Panc1 (cell line): ENCODE data around the gene CAPNS1. TPM values are rescaled to one million over a fixed set of nuclear protein-coding genes. Genes with fewer than 3 reads are reported as not detected.

Source experiments
- ATAC-seq: fragments of 200-7000 bp; cut with Tn5 transposase; 2 replicates; pipeline ENCODE4 v1.9.1; 2020; ENCODE audit warnings: mild to moderate bottlenecking, moderate library complexity
- BruUV-seq: library from RNA; stranded (reverse); fragments of 400-500 nt; replicated peaks from 2 replicates; lab custom pipeline; 2021; lab: Mats Ljungman, UMichigan
- CTCF ChIA-PET: fragments of 300-600 bp; sonication (Branson Sonifier 250); formaldehyde crosslinking; loops from one replicate; lab custom pipeline; 2022; ENCODE audit warnings: antibody characterized with exemption; lab: Charles Lee
- POLR2A ChIA-PET: fragments of 300-600 bp; sonication (Branson Sonifier 250); formaldehyde crosslinking; loops from one replicate; lab custom pipeline; 2022; ENCODE audit warnings: antibody characterized with exemption; lab: Charles Lee
- DNase-seq: peaks from one replicate; pipeline ENCODE4 v3.0.0-alpha.2; 2010; ENCODE audit warnings: low read depth, low spot score
- H3K27ac ChIP-seq: 2 replicates; pipeline ENCODE4 v1.5.1; 2011; ENCODE audit warnings: mild to moderate bottlenecking, low read length, inconsistent platforms
- H3K27me3 ChIP-seq: fragments of 200-500 bp; sonication (Bioruptor generic); 2 replicates; pipeline ENCODE4 v1.6.0; 2014; ENCODE audit warnings: low read length, inconsistent platforms; ENCODE audit not compliant: control insufficient read depth, insufficient read depth
- H3K36me3 ChIP-seq: fragments of 200-500 bp; sonication (Bioruptor generic); 2 replicates; pipeline ENCODE4 v1.5.1; 2014; ENCODE audit warnings: inconsistent platforms, mild to moderate bottlenecking, low read length, moderate library complexity; ENCODE audit not compliant: control insufficient read depth, insufficient read depth
- H3K4me1 ChIP-seq: 2 replicates; pipeline ENCODE4 v1.5.1; 2011; ENCODE audit warnings: inconsistent platforms, mild to moderate bottlenecking, low read length, moderate library complexity; ENCODE audit not compliant: control insufficient read depth, insufficient read depth
- H3K4me3 ChIP-seq, 2 experiments: 2 replicates each; pipeline ENCODE4 v1.5.1; 2011 to 2012; ENCODE audit warnings: low read depth in 2 of 2, low read length in 2 of 2, mild to moderate bottlenecking in 2 of 2, inconsistent platforms in 1 of 2, moderate library complexity in 1 of 2
- H3K9me3 ChIP-seq: fragments of 200-500 bp; sonication (Bioruptor generic); 2 replicates; pipeline ENCODE4 v1.5.1; 2014; ENCODE audit warnings: low read depth, mild to moderate bottlenecking, inconsistent platforms, low read length, moderate library complexity; ENCODE audit not compliant: control insufficient read depth, insufficient read depth
- POLR2AphosphoS5 ChIP-seq: IDR thresholded peaks from 2 replicates; pipeline ENCODE4 v1.6.1; 2012; ENCODE audit warnings: mild to moderate bottlenecking, low read depth, low read length, moderate library complexity
- SIN3A ChIP-seq: IDR thresholded peaks from 2 replicates; pipeline ENCODE4 v1.6.1; 2012; ENCODE audit warnings: low read depth, mild to moderate bottlenecking, low read length, moderate library complexity, borderline replicate concordance; ENCODE audit not compliant: insufficient read depth
- TCF7L2 ChIP-seq: IDR thresholded peaks from 2 replicates; pipeline ENCODE4 v1.6.1; 2011; ENCODE audit warnings: mild to moderate bottlenecking, low read depth, low read length, inconsistent platforms
- in situ Hi-C: cut with HindIII; loops from 2 replicates; pipeline ENCODE4 v1.10.0; 2016; ENCODE audit warnings: low sequenced_read_pairs, low pct_unique_long_range_greater_than_20kb
- intact Hi-C: fragments of 100-400 bp; cut with micrococcal nuclease; formaldehyde crosslinking; loops from one replicate; pipeline ENCODE4 v1.10.0; 2022; ENCODE audit not compliant: unreplicated experiment
- total RNA-seq: library from RNA; stranded (reverse); gene quantifications from one replicate; pipeline ENCODE4 v1.2.1, GENCODE V29; 2021; ENCODE audit not compliant: unreplicated experiment
- TF ChIP-seq, protein P1 (sequence below): fragments of 450-650 bp; IDR thresholded peaks from 2 replicates; pipeline ENCODE4 v1.5.1; 2017; ENCODE audit warnings: mild to moderate bottlenecking
- TF ChIP-seq, protein P2 (sequence below), 2 experiments: IDR thresholded peaks; 2 replicates each; pipeline ENCODE4 v1.6.1; 2011 to 2012; ENCODE audit warnings: low read depth in 2 of 2, control low read depth in 1 of 2, low read length in 1 of 2, mild to moderate bottlenecking in 1 of 2, moderate library complexity in 1 of 2; ENCODE audit not compliant: insufficient read depth in 1 of 2

Gene CAPNS1
- total RNA-seq, 1 experiment from 2014 or later: 1,158 TPM

DNA sequence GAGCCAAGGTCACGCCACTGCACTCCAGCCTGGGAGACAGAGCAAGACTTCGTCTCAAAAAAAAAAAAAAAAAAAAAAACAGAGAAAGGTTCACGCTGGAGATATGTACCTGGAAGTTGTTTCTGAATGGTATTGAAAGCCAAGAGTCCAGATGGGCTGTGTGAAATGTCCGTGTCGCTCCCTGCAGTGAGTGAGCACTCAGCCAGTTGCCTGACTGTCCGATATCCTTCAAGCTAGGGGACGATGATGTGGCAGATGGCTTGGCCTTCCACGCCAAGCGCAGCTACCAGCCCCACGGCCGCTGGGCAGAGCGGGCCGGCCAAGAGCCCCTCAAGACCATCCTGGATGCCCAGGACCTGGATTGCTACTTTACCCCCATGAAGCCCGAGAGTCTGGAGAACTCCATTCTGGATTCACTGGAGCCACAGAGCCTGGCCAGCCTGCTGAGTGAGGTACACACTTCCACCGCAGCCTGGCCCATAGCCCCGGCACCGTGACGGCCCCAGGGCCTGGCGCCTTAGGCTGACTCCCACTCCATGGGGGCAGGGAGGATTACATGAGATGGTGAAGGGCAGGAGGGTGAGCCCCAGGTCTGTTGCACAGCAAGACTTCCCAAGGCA, 40.6 kb upstream of the CAPNS1 start:
- ATAC-seq (no peak), DNase-seq (no peak)
- Histone ChIP-seq H3K36me3 (peaks cover 15% of the 10 kb centered on the region), H3K9me3 (no peaks in the 10 kb centered on the region), H3K27ac (no peak overlapping the region), H3K27me3 (no peaks in the 10 kb centered on the region), H3K4me1 (no peaks in the 10 kb centered on the region), H3K4me3 (no peak overlapping the region)
- no TSS peak for BruUV-seq
- intact Hi-C loops: no loop called here
- TF ChIP-seq, protein P1, sequence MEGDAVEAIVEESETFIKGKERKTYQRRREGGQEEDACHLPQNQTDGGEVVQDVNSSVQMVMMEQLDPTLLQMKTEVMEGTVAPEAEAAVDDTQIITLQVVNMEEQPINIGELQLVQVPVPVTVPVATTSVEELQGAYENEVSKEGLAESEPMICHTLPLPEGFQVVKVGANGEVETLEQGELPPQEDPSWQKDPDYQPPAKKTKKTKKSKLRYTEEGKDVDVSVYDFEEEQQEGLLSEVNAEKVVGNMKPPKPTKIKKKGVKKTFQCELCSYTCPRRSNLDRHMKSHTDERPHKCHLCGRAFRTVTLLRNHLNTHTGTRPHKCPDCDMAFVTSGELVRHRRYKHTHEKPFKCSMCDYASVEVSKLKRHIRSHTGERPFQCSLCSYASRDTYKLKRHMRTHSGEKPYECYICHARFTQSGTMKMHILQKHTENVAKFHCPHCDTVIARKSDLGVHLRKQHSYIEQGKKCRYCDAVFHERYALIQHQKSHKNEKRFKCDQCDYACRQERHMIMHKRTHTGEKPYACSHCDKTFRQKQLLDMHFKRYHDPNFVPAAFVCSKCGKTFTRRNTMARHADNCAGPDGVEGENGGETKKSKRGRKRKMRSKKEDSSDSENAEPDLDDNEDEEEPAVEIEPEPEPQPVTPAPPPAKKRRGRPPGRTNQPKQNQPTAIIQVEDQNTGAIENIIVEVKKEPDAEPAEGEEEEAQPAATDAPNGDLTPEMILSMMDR: no peak
- TF ChIP-seq POLR2AphosphoS5 (no peak), SIN3A (no peak), TCF7L2 (no peak)
- TF ChIP-seq, protein P2, sequence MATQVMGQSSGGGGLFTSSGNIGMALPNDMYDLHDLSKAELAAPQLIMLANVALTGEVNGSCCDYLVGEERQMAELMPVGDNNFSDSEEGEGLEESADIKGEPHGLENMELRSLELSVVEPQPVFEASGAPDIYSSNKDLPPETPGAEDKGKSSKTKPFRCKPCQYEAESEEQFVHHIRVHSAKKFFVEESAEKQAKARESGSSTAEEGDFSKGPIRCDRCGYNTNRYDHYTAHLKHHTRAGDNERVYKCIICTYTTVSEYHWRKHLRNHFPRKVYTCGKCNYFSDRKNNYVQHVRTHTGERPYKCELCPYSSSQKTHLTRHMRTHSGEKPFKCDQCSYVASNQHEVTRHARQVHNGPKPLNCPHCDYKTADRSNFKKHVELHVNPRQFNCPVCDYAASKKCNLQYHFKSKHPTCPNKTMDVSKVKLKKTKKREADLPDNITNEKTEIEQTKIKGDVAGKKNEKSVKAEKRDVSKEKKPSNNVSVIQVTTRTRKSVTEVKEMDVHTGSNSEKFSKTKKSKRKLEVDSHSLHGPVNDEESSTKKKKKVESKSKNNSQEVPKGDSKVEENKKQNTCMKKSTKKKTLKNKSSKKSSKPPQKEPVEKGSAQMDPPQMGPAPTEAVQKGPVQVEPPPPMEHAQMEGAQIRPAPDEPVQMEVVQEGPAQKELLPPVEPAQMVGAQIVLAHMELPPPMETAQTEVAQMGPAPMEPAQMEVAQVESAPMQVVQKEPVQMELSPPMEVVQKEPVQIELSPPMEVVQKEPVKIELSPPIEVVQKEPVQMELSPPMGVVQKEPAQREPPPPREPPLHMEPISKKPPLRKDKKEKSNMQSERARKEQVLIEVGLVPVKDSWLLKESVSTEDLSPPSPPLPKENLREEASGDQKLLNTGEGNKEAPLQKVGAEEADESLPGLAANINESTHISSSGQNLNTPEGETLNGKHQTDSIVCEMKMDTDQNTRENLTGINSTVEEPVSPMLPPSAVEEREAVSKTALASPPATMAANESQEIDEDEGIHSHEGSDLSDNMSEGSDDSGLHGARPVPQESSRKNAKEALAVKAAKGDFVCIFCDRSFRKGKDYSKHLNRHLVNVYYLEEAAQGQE (IDR thresholded peaks at IDR 0.05; ENCODE audit: insufficient read depth in 1 of 2, low read depth in 2 of 2, low read length in 1 of 2): no peak
- POLR2A ChIA-PET: no interaction called here
- CTCF ChIA-PET: interaction anchor here (1.2 kb wide), 1 partner anchor 68 kb away, joined by 5 read pairs; no protein-coding TSS in a partner anchor
- in situ Hi-C loops: no loop called here

DNA sequence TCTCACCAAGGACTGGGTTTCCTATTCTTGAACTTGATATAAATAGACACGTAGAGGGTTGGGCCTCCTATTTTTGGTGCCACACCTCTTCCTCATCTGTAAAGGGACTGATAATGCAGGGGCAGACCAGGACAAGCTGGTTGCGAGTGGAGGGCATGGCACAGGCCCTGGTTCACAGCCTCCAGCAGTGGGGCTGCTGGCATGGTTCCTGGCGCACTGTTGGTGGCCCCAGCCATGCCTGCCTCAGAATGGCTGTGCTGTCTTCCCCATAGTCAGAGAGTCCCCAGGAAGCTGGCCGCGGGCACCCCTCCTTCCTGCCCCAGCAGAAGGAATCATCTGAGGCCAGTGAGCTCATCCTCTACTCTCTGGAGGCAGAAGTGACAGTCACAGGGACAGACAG, 39.4 kb upstream of the CAPNS1 start:
- TF ChIP-seq, protein P2 (IDR thresholded peaks at IDR 0.05; ENCODE audit: insufficient read depth in 1 of 2, low read depth in 2 of 2, low read length in 1 of 2): no peak
- TF ChIP-seq TCF7L2 (no peak), POLR2AphosphoS5 (no peak), SIN3A (no peak)
- TF ChIP-seq, protein P1: no peak
- in situ Hi-C loops: no loop called here

More for the DNA sequence above, 39.4 kb upstream of the CAPNS1 start:
- H3K27me3 ChIP-seq: no peaks in the 10 kb centered on the region
- no TSS peak for BruUV-seq
- no peak overlapping the region for H3K4me3 ChIP-seq
- ChIA-PET CTCF (interaction anchor here (1.2 kb wide), 1 partner anchor 69 kb away, joined by 5 read pairs; no protein-coding TSS in a partner anchor), POLR2A (no interaction called here)
- H3K4me1 ChIP-seq: no peaks in the 10 kb centered on the region
- H3K36me3 ChIP-seq: peaks cover 14% of the 10 kb centered on the region
- intact Hi-C loops: no loop called here
- no peak for DNase-seq
- no peak overlapping the region for H3K27ac ChIP-seq
- no peak for ATAC-seq
- no peaks in the 10 kb centered on the region for H3K9me3 ChIP-seq
